Activated T-helper 17 cell treated with anti-CD3 and anti-CD28 coated beads, Interleukin-2, amount 50 U/mL, for 72 hours (primary cell): ENCODE results near the gene CRISP3. TPM values are rescaled to one million over a fixed set of nuclear protein-coding genes. Genes with fewer than 3 reads are reported as not detected.
"Not testable (repeated sequence)": the region's sequence is repeated elsewhere in the genome, so short reads cannot be mapped to it uniquely, and the experiment has no call there.

ENCODE experiments used
- ATAC-seq: fragments of 150-1000 bp; cut with Tn5 transposase; replicated peaks from 2 replicates; pipeline ENCODE4 v1.10.0; 2021; ENCODE audit warnings: mild to moderate bottlenecking, moderate library complexity
- H3K27ac Mint-ChIP-seq: one replicate; pipeline ENCODE4 v1.8.0; 2022; ENCODE audit warnings: mixed read lengths
- H3K27me3 Mint-ChIP-seq: one replicate; pipeline ENCODE4 v1.8.0; 2022; ENCODE audit warnings: mixed read lengths
- H3K36me3 Mint-ChIP-seq: one replicate; pipeline ENCODE4 v1.8.0; 2022; ENCODE audit warnings: low read depth, mild to moderate bottlenecking, mixed read lengths
- H3K4me1 Mint-ChIP-seq: one replicate; pipeline ENCODE4 v1.8.0; 2022; ENCODE audit warnings: mixed read lengths
- H3K4me3 Mint-ChIP-seq: one replicate; pipeline ENCODE4 v1.8.0; 2022; ENCODE audit warnings: mild to moderate bottlenecking, mixed read lengths
- H3K9me3 Mint-ChIP-seq: one replicate; pipeline ENCODE4 v1.8.0; 2022; ENCODE audit warnings: mixed read lengths
- total RNA-seq, 2 donors: library from RNA; stranded (reverse); gene quantifications; one replicate each; pipeline ENCODE4 v1.2.3, GENCODE V29; 2022

CRISP3 gene
- total RNA-seq, 2 donors from 2014 or later, result not detected

DNA sequence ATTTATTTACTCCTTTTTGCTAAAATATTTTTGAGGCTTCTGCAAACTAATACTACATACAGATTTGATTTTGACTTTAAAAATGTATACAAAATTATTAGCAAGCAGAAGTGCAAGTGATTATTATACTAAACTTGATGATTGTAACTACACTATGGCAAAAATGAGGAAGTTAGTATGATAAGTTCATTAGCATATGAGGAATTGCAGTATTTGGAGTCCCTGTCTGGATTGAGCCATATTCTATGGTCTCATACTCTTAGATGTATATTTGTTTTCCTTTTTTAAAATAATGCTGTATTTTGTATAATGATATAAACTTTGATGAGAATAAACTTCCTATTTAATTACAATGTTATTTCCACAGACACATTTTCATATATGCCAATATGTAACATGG lies 13.9 kb downstream of the CRISP3 start:
- no peak for ATAC-seq
- H3K27me3 Mint-ChIP-seq, result no peaks in the 10 kb centered on the region
- no peak overlapping the region for H3K27ac Mint-ChIP-seq
- no peaks in the 10 kb centered on the region for H3K4me1 Mint-ChIP-seq
- no peaks in the 10 kb centered on the region for H3K36me3 Mint-ChIP-seq
- H3K4me3 Mint-ChIP-seq, result no peak overlapping the region
- peaks cover 9% of the 10 kb centered on the region for H3K9me3 Mint-ChIP-seq

DNA sequence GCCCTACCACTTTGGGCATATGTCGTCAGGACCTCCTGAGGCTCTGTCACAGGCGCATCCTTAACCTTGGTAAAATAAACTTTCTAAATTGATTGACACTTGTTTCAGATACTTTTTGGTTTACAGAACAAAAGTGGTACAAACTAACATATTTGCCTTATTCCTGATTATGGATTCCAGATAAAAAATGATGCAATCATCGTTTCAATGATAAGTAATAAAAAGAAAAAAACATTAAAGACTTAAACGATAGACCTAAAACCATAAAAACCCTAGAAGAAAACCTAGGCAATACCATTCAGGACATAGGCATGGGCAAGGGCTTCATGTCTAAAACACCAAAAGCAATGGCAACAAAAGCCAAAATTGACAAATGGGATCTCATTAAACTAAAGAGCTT lies 20.3 kb downstream of the CRISP3 start:
- H3K27ac Mint-ChIP-seq, H3K27me3 Mint-ChIP-seq, H3K4me1 Mint-ChIP-seq, ATAC-seq, H3K36me3 Mint-ChIP-seq, H3K4me3 Mint-ChIP-seq, H3K9me3 Mint-ChIP-seq: not testable (repeated sequence)

DNA sequence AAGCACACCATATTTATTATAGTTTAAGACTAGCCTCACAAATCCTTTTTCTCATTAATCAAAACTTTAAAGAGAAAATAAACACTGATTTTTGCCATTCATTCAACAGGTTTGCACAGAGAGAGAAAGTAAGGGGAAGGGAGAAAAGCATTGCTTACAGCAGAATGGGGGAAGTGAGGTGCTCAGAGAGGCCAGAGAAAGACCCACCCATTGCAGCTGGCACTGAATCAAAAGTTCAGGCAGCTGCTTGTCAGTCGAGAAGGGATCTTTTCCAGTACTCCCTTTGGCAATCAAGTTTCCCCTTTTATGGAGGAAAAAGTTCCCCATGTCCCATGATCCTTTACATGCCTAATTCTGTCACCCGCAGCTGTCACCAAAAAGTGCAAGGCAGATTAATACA lies 22.9 kb downstream of the CRISP3 start:
- no peaks in the 10 kb centered on the region for H3K4me1 Mint-ChIP-seq
- H3K9me3 Mint-ChIP-seq, result peaks cover 5% of the 10 kb centered on the region
- H3K36me3 Mint-ChIP-seq, result no peaks in the 10 kb centered on the region
- H3K4me3 Mint-ChIP-seq, result no peak overlapping the region
- no peak for ATAC-seq
- H3K27me3 Mint-ChIP-seq, result no peaks in the 10 kb centered on the region
- no peak overlapping the region for H3K27ac Mint-ChIP-seq

DNA sequence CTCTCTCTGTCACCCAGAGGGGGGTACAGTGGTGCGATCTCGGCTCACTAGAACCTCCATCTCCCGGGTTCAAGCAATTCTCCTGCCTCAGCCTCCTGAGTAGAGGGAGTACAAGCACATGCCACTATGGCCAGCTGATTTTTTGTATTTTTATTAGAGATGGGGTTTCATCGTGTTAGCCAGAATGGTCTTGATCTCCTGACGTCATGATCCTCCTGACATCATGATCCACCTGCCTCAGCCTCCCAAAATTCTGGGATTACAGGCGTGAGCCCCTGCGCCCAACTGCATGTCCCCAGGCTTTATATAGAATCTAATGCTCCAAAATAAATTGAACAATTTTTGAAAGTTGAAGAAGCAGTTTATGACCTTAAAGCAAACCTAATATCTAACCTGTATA lies 23.8 kb downstream of the CRISP3 start:
- H3K4me3 Mint-ChIP-seq, result no peak overlapping the region
- H3K27ac Mint-ChIP-seq, result no peak overlapping the region
- no peaks in the 10 kb centered on the region for H3K9me3 Mint-ChIP-seq
- H3K36me3 Mint-ChIP-seq, result no peaks in the 10 kb centered on the region
- H3K4me1 Mint-ChIP-seq, result no peaks in the 10 kb centered on the region
- no peak for ATAC-seq
- H3K27me3 Mint-ChIP-seq, result no peaks in the 10 kb centered on the region

DNA sequence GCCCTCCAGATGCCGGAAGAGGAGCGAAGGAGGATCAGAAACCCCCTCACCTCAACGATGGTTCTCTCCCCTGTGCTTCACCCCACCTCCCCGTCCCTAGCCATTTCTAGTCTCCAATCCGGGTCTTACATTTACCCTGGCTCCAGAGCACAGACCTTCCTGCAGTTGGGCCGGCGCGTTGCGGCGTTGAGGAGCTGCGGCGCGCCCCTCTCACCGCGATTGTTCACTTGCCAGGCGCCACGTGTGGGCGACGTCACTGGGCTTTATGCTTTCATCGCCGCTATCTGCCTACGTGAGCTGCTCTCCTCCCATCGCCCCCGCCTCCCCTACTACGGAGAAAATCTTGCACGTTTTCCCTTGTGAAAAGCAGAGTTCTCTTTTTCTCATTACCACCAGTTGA lies 30.8 kb downstream of the CRISP3 start, which contains the start of gene CRISP2:
Gene CRISP2, minus strand, starts transcription at position 198 of the 400 bp plus-strand sequence. CDS start 4,347 bp downstream, outside the sequence.
- H3K36me3 Mint-ChIP-seq, result no peaks in the 10 kb centered on the region

DNA sequence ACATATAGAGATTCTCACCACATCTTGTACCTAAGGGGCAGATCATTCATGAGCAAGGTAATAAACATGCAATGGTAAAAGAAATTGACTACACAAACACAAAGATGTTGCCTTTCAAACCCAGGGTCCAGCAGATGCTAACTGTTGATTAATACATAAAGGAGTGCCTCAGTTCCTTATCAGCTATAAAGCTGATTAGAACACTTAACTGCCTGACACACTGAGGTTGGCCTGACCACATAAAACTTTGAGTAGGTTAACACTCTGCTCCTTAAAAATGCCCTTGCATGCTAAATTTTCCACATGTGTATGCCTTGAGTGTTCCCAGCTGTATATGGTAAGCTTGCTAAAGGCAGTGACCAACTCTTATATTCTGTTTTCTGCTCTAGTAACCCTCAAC lies 45.7 kb downstream of the CRISP3 start:
- no peak overlapping the region for H3K4me3 Mint-ChIP-seq
- H3K27me3 Mint-ChIP-seq, result no peaks in the 10 kb centered on the region
- no peaks in the 10 kb centered on the region for H3K36me3 Mint-ChIP-seq
- no peaks in the 10 kb centered on the region for H3K4me1 Mint-ChIP-seq
- no peak overlapping the region for H3K27ac Mint-ChIP-seq
- ATAC-seq, result no peak
- peaks cover 2% of the 10 kb centered on the region for H3K9me3 Mint-ChIP-seq

More for the DNA sequence above, 30.8 kb downstream of the CRISP3 start, which contains the start of gene CRISP2:
- H3K27me3 Mint-ChIP-seq, result no peaks in the 10 kb centered on the region
- no peak for ATAC-seq
- no peaks in the 10 kb centered on the region for H3K4me1 Mint-ChIP-seq
- H3K4me3 Mint-ChIP-seq, result no peak within 1 kb of the TSS
- H3K9me3 Mint-ChIP-seq, result peaks cover 3% of the 10 kb centered on the region
- H3K27ac Mint-ChIP-seq, result no peak within 1 kb of the TSS

DNA sequence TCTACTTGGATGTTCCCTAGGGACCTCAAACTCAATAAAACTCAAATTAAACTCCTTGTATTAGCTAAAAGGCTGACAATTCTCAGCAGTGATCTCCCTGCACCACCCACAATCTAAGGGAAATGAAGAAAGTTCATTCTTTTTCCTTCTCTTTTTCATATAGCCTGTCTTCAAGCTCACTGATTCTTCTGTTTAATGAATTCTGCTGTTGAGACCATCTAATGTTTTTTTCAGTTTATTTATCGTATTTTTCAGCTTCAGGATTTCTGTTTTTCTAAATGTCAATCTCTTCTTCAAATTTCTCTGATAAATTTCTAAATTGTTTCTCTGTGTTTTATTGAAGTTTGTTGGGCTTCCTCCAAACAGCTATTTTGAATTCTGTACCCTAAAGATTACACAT lies 50.7 kb downstream of the CRISP3 start:
- ATAC-seq, result no peak
- no peaks in the 10 kb centered on the region for H3K4me1 Mint-ChIP-seq
- H3K27ac Mint-ChIP-seq, result no peak overlapping the region
- H3K36me3 Mint-ChIP-seq, result no peaks in the 10 kb centered on the region
- no peak overlapping the region for H3K4me3 Mint-ChIP-seq
- no peaks in the 10 kb centered on the region for H3K27me3 Mint-ChIP-seq
- H3K9me3 Mint-ChIP-seq, result peaks cover 3% of the 10 kb centered on the region

DNA sequence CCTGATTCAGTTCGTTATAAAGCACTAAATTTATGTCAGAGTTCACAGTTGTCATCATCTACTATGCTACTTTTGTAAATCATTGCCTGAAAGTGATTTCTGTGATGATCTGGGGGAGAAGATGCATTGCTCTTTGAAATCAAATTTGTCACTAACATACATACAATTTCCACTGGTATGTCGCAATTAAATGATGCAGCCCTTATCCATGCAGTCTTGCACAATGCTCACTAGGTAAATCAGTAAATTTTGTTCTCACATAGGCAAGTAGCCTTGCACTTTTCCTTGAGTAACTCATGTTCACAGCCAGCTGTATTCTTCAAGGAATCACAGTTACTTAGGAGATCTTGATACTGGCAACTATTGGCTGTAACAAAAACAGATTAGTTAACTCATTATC lies 51.7 kb downstream of the CRISP3 start:
- Mint-ChIP-seq H3K36me3 (no peaks in the 10 kb centered on the region), H3K4me1 (no peaks in the 10 kb centered on the region), H3K9me3 (peaks cover 3% of the 10 kb centered on the region), H3K27ac (no peak overlapping the region), H3K27me3 (no peaks in the 10 kb centered on the region), H3K4me3 (no peak overlapping the region)
- ATAC-seq, result no peak

Other genes starting within 250 kb of the CRISP3 start
- not detected for gene GLYATL3, start 244.5 kb downstream of the CRISP3 start, total RNA-seq
- gene C6orf141, start 193.7 kb downstream of the CRISP3 start, total RNA-seq, result not detected
- gene RHAG, start 107.5 kb downstream of the CRISP3 start, total RNA-seq, result not detected
- gene CRISP2, start 30.8 kb downstream of the CRISP3 start, total RNA-seq, result not detected
- not detected for gene PGK2, start 42.9 kb upstream of the CRISP3 start, total RNA-seq
- gene CRISP1, start 122.1 kb upstream of the CRISP3 start, total RNA-seq, result not detected
- gene DEFB114, start 219.8 kb upstream of the CRISP3 start, total RNA-seq, result not detected
- not detected for gene DEFB113, start 225.2 kb upstream of the CRISP3 start, total RNA-seq